ENCODE data around the gene VMA21. TPM values are rescaled to one million over a fixed set of nuclear protein-coding genes. Genes with fewer than 3 reads are reported as not detected.

The VMA21 gene
- total RNA-seq, 1 experiment from 2014 or later = 117 TPM

DNA sequence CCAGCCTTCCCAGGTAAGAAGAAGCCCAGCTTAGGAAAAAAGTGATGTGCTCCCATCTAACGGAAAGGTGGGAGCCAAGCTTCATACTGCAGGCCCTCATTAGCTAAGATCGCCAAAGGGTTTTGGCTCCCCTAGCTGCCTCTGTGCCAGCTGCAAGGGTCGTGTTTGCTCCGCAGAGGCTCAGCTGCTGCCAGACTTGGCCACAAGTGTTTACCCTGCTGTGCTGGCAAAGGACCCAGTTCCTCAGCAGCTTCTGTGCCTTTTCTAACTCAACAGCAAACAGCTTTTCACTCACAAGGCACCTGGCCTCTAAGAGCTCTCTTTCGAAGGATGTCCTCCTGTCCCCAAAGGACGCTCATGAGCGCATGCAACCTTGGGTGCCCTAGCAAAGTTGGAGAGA lies 12.2 kb upstream of the VMA21 start:
- Histone ChIP-seq H3K36me3 (ENCODE audit: control insufficient read depth, insufficient read depth, low read length) (no peaks in the 10 kb centered on the region), H3K27ac (ENCODE audit: low read length) (no peak overlapping the region), H3K27me3 (ENCODE audit: control insufficient read depth, insufficient read depth, low read length) (no peaks in the 10 kb centered on the region), H3K4me3 (ENCODE audit: low read depth in 2 of 2, low read length in 2 of 2) (no peak overlapping the region), H3K9me3 (ENCODE audit: control insufficient read depth, insufficient read depth, low read depth, low read length) (no peaks in the 10 kb centered on the region), H3K4me1 (ENCODE audit: control insufficient read depth, insufficient read depth, low read length) (no peaks in the 10 kb centered on the region)
- ATAC-seq (no peak), DNase-seq (ENCODE audit: low read depth, low spot score) (no peak)
- TF ChIP-seq, protein P1, sequence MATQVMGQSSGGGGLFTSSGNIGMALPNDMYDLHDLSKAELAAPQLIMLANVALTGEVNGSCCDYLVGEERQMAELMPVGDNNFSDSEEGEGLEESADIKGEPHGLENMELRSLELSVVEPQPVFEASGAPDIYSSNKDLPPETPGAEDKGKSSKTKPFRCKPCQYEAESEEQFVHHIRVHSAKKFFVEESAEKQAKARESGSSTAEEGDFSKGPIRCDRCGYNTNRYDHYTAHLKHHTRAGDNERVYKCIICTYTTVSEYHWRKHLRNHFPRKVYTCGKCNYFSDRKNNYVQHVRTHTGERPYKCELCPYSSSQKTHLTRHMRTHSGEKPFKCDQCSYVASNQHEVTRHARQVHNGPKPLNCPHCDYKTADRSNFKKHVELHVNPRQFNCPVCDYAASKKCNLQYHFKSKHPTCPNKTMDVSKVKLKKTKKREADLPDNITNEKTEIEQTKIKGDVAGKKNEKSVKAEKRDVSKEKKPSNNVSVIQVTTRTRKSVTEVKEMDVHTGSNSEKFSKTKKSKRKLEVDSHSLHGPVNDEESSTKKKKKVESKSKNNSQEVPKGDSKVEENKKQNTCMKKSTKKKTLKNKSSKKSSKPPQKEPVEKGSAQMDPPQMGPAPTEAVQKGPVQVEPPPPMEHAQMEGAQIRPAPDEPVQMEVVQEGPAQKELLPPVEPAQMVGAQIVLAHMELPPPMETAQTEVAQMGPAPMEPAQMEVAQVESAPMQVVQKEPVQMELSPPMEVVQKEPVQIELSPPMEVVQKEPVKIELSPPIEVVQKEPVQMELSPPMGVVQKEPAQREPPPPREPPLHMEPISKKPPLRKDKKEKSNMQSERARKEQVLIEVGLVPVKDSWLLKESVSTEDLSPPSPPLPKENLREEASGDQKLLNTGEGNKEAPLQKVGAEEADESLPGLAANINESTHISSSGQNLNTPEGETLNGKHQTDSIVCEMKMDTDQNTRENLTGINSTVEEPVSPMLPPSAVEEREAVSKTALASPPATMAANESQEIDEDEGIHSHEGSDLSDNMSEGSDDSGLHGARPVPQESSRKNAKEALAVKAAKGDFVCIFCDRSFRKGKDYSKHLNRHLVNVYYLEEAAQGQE (IDR thresholded peaks at IDR 0.05; ENCODE audit: insufficient read depth in 1 of 2, low read depth in 2 of 2, low read length in 1 of 2) = no peak
- TF ChIP-seq, protein P2, sequence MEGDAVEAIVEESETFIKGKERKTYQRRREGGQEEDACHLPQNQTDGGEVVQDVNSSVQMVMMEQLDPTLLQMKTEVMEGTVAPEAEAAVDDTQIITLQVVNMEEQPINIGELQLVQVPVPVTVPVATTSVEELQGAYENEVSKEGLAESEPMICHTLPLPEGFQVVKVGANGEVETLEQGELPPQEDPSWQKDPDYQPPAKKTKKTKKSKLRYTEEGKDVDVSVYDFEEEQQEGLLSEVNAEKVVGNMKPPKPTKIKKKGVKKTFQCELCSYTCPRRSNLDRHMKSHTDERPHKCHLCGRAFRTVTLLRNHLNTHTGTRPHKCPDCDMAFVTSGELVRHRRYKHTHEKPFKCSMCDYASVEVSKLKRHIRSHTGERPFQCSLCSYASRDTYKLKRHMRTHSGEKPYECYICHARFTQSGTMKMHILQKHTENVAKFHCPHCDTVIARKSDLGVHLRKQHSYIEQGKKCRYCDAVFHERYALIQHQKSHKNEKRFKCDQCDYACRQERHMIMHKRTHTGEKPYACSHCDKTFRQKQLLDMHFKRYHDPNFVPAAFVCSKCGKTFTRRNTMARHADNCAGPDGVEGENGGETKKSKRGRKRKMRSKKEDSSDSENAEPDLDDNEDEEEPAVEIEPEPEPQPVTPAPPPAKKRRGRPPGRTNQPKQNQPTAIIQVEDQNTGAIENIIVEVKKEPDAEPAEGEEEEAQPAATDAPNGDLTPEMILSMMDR (IDR thresholded peaks at IDR 0.05) = no peak
- TF ChIP-seq SIN3A (IDR thresholded peaks at IDR 0.05; ENCODE audit: borderline replicate concordance, insufficient read depth, low read depth, low read length) = no peak
- TF ChIP-seq POLR2AphosphoS5 (IDR thresholded peaks at IDR 0.05; ENCODE audit: low read depth, low read length) = no peak
- no peak for TF ChIP-seq TCF7L2 (IDR thresholded peaks at IDR 0.05; ENCODE audit: low read depth, low read length)
- POLR2A ChIA-PET = no interaction called here
- CTCF ChIA-PET = no interaction called here
- in situ Hi-C loops (cut with HindIII; ENCODE audit: low pct_unique_long_range_greater_than_20kb, low sequenced_read_pairs) (no loop called here), intact Hi-C loops (cut with micrococcal nuclease; ENCODE audit: unreplicated experiment) (no loop called here)
- BruUV-seq (replicated peaks) = no TSS peak

DNA sequence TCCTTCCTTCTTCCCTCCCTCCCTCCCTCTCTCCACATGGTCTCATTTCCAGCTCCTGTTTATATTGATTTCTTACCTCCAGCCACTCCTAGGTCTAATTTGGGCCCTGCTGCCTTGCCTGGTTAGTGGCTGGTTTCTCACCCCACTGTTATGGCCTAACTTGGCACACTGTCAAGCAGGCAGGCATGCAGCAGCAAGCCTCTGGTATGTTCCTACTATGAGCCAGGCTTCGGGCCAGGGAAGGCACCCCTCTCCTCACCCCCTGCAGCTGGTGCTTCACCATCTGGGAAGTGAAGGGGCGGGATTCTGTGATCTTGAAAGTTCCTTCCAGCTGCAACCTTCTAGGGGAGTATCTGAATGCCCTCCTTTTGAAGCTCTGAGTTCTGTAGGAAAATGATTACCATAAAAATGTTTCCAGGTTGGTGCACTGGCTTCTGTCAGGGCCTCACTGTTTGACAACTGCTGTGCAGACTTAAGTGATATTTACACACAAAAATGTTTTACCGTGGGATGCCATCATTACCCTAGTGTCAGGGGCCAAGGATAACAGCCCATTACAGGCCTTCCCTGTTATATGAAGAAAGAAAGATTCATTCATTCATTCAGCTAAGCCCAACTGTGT lies 10.1 kb upstream of the VMA21 start:
- Histone ChIP-seq H3K4me1 (ENCODE audit: control insufficient read depth, insufficient read depth, low read length) (no peaks in the 10 kb centered on the region), H3K9me3 (ENCODE audit: control insufficient read depth, insufficient read depth, low read depth, low read length) (no peaks in the 10 kb centered on the region), H3K27me3 (ENCODE audit: control insufficient read depth, insufficient read depth, low read length) (no peaks in the 10 kb centered on the region), H3K27ac (ENCODE audit: low read length) (no peak overlapping the region), H3K36me3 (ENCODE audit: control insufficient read depth, insufficient read depth, low read length) (no peaks in the 10 kb centered on the region), H3K4me3 (ENCODE audit: low read depth in 2 of 2, low read length in 2 of 2) (no peak overlapping the region)
- POLR2A ChIA-PET = no interaction called here
- TF ChIP-seq POLR2AphosphoS5 (IDR thresholded peaks at IDR 0.05; ENCODE audit: low read depth, low read length) = no peak
- no peak for TF ChIP-seq SIN3A (IDR thresholded peaks at IDR 0.05; ENCODE audit: borderline replicate concordance, insufficient read depth, low read depth, low read length)
- TF ChIP-seq TCF7L2 (IDR thresholded peaks at IDR 0.05; ENCODE audit: low read depth, low read length) = no peak
- TF ChIP-seq, protein P1 (IDR thresholded peaks at IDR 0.05; ENCODE audit: insufficient read depth in 1 of 2, low read depth in 2 of 2, low read length in 1 of 2) = no peak
- TF ChIP-seq, protein P2 (IDR thresholded peaks at IDR 0.05) = no peak
- intact Hi-C loops (cut with micrococcal nuclease; ENCODE audit: unreplicated experiment) (no loop called here), in situ Hi-C loops (cut with HindIII; ENCODE audit: low pct_unique_long_range_greater_than_20kb, low sequenced_read_pairs) (no loop called here)
- BruUV-seq (replicated peaks) = no TSS peak
- CTCF ChIA-PET = no interaction called here
- no peak for DNase-seq (ENCODE audit: low read depth, low spot score)
- no peak for ATAC-seq

Data from Panc1 (cell line).